ENCODE measurements around the gene PDCD6IP.

The PDCD6IP gene

GRCh38 chr3:33795856-33796536, 2.4 kb upstream of the PDCD6IP start:
- DNase-seq (ENCODE audit: low read depth), result no peak
- TF ChIP-seq, protein P1, sequence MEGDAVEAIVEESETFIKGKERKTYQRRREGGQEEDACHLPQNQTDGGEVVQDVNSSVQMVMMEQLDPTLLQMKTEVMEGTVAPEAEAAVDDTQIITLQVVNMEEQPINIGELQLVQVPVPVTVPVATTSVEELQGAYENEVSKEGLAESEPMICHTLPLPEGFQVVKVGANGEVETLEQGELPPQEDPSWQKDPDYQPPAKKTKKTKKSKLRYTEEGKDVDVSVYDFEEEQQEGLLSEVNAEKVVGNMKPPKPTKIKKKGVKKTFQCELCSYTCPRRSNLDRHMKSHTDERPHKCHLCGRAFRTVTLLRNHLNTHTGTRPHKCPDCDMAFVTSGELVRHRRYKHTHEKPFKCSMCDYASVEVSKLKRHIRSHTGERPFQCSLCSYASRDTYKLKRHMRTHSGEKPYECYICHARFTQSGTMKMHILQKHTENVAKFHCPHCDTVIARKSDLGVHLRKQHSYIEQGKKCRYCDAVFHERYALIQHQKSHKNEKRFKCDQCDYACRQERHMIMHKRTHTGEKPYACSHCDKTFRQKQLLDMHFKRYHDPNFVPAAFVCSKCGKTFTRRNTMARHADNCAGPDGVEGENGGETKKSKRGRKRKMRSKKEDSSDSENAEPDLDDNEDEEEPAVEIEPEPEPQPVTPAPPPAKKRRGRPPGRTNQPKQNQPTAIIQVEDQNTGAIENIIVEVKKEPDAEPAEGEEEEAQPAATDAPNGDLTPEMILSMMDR (IDR thresholded peaks at IDR 0.05; ENCODE audit: insufficient read depth, low read depth, low read length, missing control alignments), result no peak

GRCh38 chr3:33798113-33798417, 365 bp upstream of the PDCD6IP start:
- no peak for DNase-seq (ENCODE audit: low read depth)
- TF ChIP-seq, protein P1 (IDR thresholded peaks at IDR 0.05; ENCODE audit: insufficient read depth, low read depth, low read length, missing control alignments), result no peak
- H3K4me3 ChIP-seq (ENCODE audit: low read length), result peak overlapping the region; percentile 90

More at GRCh38 chr3:33795856-33796536, 2.4 kb upstream of the PDCD6IP start:
- H3K4me3 ChIP-seq (ENCODE audit: low read length), result no peak overlapping the region

DNA sequence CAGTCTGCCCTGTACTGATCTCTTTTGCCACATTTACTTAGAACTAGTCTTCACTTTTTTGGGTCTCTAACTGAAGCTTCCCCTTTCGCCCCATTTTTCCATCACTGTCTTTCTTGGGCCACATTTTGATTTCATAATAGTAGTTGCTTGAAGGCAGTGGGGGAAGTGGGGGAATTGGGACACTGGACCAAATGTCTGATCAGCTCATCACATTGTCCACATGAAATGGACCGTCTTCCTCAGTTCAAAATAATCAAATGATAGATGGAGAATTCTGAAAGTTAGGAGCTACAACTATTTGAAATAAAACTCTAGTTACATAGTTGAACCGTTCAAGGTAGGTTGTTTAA, 747 bp downstream of the PDCD6IP start:
- TF ChIP-seq, protein P1 (IDR thresholded peaks at IDR 0.05; ENCODE audit: insufficient read depth, low read depth, low read length, missing control alignments), result no peak
- H3K4me3 ChIP-seq (ENCODE audit: low read length), result peak overlapping the region; percentile 90
- no peak for DNase-seq (ENCODE audit: low read depth)

DNA sequence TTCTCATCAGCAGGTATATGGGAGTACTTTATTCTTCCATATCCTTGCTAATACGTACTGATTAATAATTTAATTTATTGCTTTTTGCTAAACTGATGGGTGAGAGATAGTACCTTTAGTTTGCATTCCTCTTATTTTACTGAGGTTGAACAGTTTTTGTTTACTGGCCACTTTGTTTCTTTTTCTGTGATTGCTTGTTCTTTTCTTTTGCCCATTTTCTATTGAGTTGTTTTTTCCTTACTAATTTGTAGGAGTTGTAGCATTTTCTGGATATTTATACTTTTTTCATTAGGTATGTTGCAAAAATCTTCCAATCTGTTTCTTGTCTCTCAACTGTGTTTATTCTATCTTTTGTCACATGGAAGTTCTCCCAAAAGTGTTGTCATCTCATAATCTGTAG, 4.8 kb downstream of the PDCD6IP start:
- TF ChIP-seq, protein P1 (IDR thresholded peaks at IDR 0.05; ENCODE audit: insufficient read depth, low read depth, low read length, missing control alignments), result no peak
- no peak overlapping the region for H3K4me3 ChIP-seq (ENCODE audit: low read length)
- no peak for DNase-seq (ENCODE audit: low read depth)

GRCh38 chr3:33803894-33804526, 5.6 kb downstream of the PDCD6IP start:
- no peak for DNase-seq (ENCODE audit: low read depth)
- no peak overlapping the region for H3K4me3 ChIP-seq (ENCODE audit: low read length)
- TF ChIP-seq, protein P1 (IDR thresholded peaks at IDR 0.05; ENCODE audit: insufficient read depth, low read depth, low read length, missing control alignments), result no peak

GRCh38 chr3:33807191-33807590, 8.8 kb downstream of the PDCD6IP start:
- DNase-seq (ENCODE audit: low read depth), result no peak
- H3K4me3 ChIP-seq (ENCODE audit: low read length), result no peak overlapping the region
- TF ChIP-seq, protein P1 (IDR thresholded peaks at IDR 0.05; ENCODE audit: insufficient read depth, low read depth, low read length, missing control alignments), result no peak

DNA sequence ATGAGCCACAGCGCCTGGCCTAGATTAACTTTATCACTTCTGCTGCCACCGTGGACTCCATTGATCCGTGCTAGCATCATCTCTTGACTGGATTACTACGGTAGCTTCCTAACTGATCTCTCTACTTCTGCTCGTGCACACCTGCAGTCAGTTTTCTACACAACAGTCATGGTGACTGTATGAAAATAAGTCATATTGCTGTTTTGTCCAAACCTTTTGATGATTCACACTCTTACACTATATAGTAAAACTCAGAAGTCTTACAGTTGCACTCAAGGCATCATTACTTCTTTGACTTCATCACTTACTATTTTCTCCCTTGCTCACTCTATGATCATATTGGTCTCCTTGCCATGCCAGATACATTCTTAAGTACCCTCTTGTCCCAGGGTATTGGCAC, 10.1 kb downstream of the PDCD6IP start:
- no peak overlapping the region for H3K4me3 ChIP-seq (ENCODE audit: low read length)
- DNase-seq (ENCODE audit: low read depth), result peak; percentile 63
- TF ChIP-seq, protein P1 (IDR thresholded peaks at IDR 0.05; ENCODE audit: insufficient read depth, low read depth, low read length, missing control alignments), result no peak
